Progenitor cell of endocrine pancreas (in vitro differentiated cells): Measurements from ENCODE around the gene GSTO2. TPM values are rescaled to one million over a fixed set of nuclear protein-coding genes. Genes with fewer than 3 reads are reported as not detected.

Experiments used
- DNase-seq: peaks from one replicate; pipeline ENCODE4 v3.0.0; 2021; ENCODE audit warnings: low spot score; ENCODE audit not compliant: unreplicated experiment
- H3K27ac Mint-ChIP-seq: 2 replicates; pipeline ENCODE4 v1.8.0; 2021; ENCODE audit warnings: mild to moderate bottlenecking, moderate library complexity, mixed read lengths
- H3K27me3 Mint-ChIP-seq: 2 replicates; pipeline ENCODE4 v1.8.0; 2021; ENCODE audit warnings: mixed read lengths
- H3K36me3 Mint-ChIP-seq: 2 replicates; pipeline ENCODE4 v1.8.0; 2022; ENCODE audit warnings: mixed read lengths; ENCODE audit not compliant: insufficient read depth
- H3K4me1 Mint-ChIP-seq: 2 replicates; pipeline ENCODE4 v1.8.0; 2021; ENCODE audit warnings: low read depth, mixed read lengths
- H3K4me3 Mint-ChIP-seq: 2 replicates; pipeline ENCODE4 v1.8.0; 2021; ENCODE audit warnings: low read depth, mild to moderate bottlenecking, moderate library complexity, mixed read lengths
- H3K9me3 Mint-ChIP-seq: 2 replicates; pipeline ENCODE4 v1.8.0; 2021; ENCODE audit warnings: low read depth, mixed read lengths
- total RNA-seq: library from RNA; stranded (reverse); gene quantifications from 2 replicates; pipeline ENCODE4 v1.2.1, GENCODE V29; 2021
- TF ChIP-seq, protein P1 (sequence below): fragments of 200-600 bp; sonication (generic); IDR thresholded peaks from one replicate; pipeline ENCODE4 v1.5.0; 2021; ENCODE audit warnings: antibody characterized with exemption, mild to moderate bottlenecking; ENCODE audit not compliant: unreplicated experiment

The GSTO2 gene
- total RNA-seq, 1 donor from 2014 or later: 9.8 TPM

DNA sequence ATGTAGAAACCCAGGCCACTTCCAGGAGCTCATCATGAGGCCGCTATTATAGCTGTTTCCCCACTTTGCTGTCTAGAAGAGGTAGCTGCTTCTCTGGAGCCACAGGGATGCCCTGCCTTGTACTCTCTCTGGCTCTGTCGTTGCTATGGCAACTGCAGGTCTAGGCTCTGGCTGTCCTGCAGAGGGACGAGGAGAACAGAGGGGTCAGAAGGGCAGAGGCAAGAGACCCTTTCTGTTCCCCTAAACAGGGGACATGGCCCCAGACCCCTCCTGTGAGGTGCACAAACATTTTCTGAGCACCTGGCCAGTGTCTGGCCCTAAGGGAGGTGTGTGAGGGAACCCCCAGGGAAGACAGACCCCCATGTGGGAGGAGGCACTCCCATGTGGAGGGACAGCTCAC, 37.9 kb downstream of the GSTO2 start:
- TF ChIP-seq, protein P1, sequence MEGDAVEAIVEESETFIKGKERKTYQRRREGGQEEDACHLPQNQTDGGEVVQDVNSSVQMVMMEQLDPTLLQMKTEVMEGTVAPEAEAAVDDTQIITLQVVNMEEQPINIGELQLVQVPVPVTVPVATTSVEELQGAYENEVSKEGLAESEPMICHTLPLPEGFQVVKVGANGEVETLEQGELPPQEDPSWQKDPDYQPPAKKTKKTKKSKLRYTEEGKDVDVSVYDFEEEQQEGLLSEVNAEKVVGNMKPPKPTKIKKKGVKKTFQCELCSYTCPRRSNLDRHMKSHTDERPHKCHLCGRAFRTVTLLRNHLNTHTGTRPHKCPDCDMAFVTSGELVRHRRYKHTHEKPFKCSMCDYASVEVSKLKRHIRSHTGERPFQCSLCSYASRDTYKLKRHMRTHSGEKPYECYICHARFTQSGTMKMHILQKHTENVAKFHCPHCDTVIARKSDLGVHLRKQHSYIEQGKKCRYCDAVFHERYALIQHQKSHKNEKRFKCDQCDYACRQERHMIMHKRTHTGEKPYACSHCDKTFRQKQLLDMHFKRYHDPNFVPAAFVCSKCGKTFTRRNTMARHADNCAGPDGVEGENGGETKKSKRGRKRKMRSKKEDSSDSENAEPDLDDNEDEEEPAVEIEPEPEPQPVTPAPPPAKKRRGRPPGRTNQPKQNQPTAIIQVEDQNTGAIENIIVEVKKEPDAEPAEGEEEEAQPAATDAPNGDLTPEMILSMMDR: no peak
- Mint-ChIP-seq H3K27me3 (peaks cover 5% of the 10 kb centered on the region), H3K36me3 (peaks cover 3% of the 10 kb centered on the region), H3K4me1 (peaks cover 1% of the 10 kb centered on the region), H3K4me3 (no peak overlapping the region), H3K27ac (no peak overlapping the region), H3K9me3 (peaks cover 5% of the 10 kb centered on the region)
- DNase-seq: no peak

DNA sequence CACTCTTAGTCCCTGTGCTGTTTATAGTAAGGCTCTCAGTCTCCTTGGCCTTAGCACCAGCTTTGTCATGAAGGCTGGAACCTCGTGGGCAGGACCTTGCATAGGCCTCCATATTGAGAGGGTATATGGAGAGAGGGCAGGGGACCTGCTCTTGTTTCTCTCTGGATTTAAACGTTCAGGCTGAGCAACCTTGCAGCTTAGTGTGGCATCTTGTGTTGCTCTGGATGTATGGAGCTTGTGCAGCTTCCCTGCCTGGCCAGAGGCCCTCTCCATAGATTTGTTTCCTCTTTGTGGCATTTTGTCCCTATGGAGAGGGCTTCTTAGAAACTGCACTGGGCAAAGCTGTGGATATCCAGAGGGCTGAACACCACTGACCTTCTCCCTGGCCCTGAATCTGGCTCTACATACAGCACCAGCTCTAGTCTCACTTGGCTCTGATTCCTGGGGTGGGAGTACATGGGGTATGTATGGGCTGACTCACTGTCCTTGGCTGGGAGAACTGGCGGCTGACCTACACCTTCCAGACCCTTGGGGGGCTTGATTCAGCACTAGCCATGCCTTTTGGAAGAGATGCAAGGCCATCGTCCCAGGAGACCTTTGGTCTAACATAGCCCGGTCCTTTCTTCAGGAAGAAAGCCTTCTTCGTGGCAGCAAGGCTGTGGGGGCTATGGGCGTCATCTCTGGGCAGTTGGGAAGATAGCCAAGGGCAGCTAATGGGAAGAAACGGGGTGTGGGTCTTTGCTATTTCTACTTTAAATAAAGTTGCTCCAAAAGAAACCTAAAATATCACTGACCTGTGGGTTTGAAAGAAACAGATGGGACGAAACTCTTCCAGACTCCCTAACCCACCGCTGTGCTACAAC, 38.8 kb downstream of the GSTO2 start:
- Mint-ChIP-seq H3K27me3 (peaks cover 5% of the 10 kb centered on the region), H3K4me1 (peaks cover 1% of the 10 kb centered on the region), H3K9me3 (peaks cover 5% of the 10 kb centered on the region), H3K4me3 (no peak overlapping the region), H3K27ac (no peak overlapping the region), H3K36me3 (peaks cover 3% of the 10 kb centered on the region)
- DNase-seq: no peak
- TF ChIP-seq, protein P1: no peak

- TF ChIP-seq, protein P1: no peak
- no peak for DNase-seq
- H3K27me3 Mint-ChIP-seq: peaks cover 5% of the 10 kb centered on the region
- peaks cover 1% of the 10 kb centered on the region for H3K4me1 Mint-ChIP-seq
- H3K36me3 Mint-ChIP-seq: peaks cover 4% of the 10 kb centered on the region
- H3K27ac Mint-ChIP-seq: no peak overlapping the region
- peaks cover under 1% of the 10 kb centered on the region for H3K9me3 Mint-ChIP-seq
- H3K4me3 Mint-ChIP-seq: no peak overlapping the region
These were observed 39.5 kb downstream of the GSTO2 start for GRCh38 chr10:104308439-104308903.

GRCh38 chr10:104309980-104310978, 41.3 kb downstream of the GSTO2 start:
- TF ChIP-seq, protein P1: no peak
- Mint-ChIP-seq H3K4me3 (no peak overlapping the region), H3K9me3 (no peaks in the 10 kb centered on the region), H3K27ac (no peak overlapping the region), H3K4me1 (peaks cover 1% of the 10 kb centered on the region), H3K27me3 (peaks cover 5% of the 10 kb centered on the region), H3K36me3 (peaks cover 4% of the 10 kb centered on the region)
- DNase-seq: no peak

DNA sequence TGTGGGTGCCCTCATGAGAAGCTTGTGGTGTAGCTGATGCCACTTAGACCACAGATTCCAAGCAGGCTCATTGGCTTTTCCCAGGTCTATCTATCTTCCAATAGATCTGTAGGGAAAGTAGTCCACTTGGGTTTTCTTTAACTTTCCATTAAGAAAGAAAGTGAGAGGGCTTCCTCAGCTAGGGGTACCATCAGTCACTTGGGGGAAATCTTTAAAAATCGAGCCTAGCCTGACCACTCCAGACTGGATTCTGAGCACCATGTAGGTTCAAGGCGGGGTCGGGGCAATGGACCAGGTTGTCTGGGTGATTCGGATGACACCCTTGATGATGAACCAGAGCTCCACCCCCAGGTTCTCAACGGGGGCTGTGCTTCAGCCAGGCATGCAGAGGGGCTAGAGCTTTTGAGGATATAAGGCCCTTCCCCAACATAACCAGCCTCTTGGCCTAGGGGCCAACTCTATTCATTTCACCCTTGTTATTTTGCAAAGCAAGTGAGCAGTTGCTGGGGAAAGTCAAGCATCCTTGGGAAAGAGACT, 42.3 kb downstream of the GSTO2 start:
- no peaks in the 10 kb centered on the region for H3K9me3 Mint-ChIP-seq
- TF ChIP-seq, protein P1: no peak
- peaks cover 4% of the 10 kb centered on the region for H3K36me3 Mint-ChIP-seq
- DNase-seq: no peak
- no peak overlapping the region for H3K4me3 Mint-ChIP-seq
- no peak overlapping the region for H3K27ac Mint-ChIP-seq
- H3K27me3 Mint-ChIP-seq: no peaks in the 10 kb centered on the region
- no peaks in the 10 kb centered on the region for H3K4me1 Mint-ChIP-seq
